Suprapubic skin (tissue), 3 donors: Measurements from ENCODE around the gene WSB1.

Source experiments
- CTCF ChIP-seq, 2 donors: fragments of 200-600 bp in 1 of 2; fragments of 450-650 bp in 1 of 2; sonication (generic) in 1 of 2; IDR thresholded peaks; one replicate each; pipeline ENCODE4 v1.5.1; 2016 to 2019; ENCODE audit warnings: antibody characterized with exemption in 2 of 2, mild to moderate bottlenecking in 1 of 2, moderate library complexity in 1 of 2
- EP300 ChIP-seq: sonication (generic); formaldehyde crosslinking; IDR thresholded peaks from one replicate; pipeline ENCODE4 v1.6.1; 2017; ENCODE audit warnings: antibody characterized with exemption
- POLR2A ChIP-seq, 2 donors: fragments of 450-650 bp; IDR thresholded peaks; one replicate each; pipeline ENCODE4 v1.6.1; 2017; ENCODE audit warnings: antibody characterized with exemption in 2 of 2, mild to moderate bottlenecking in 2 of 2, moderate library complexity in 2 of 2

GRCh38 chr17:27338536-27338985, 44.6 kb downstream of the WSB1 start:
- TF ChIP-seq CTCF (IDR thresholded peaks at IDR 0.05) (no peak), EP300 (no peak), POLR2A (IDR thresholded peaks at IDR 0.05) (no peak)
